HUES6 (cell line): Measurements from ENCODE around the gene GRAMD2B.
"Not testable (repeated sequence)": the region's sequence is repeated elsewhere in the genome, so short reads cannot be mapped to it uniquely, and the experiment has no call there.

Experiments
- H3K27ac ChIP-seq: 2 replicates; pipeline ENCODE4 v1.7.0; 2013; ENCODE audit warnings: low read depth, mild to moderate bottlenecking, low read length, inconsistent platforms
- H3K27me3 ChIP-seq: 2 replicates; pipeline ENCODE4 v1.6.1; 2013; ENCODE audit warnings: low read length; ENCODE audit not compliant: control insufficient read depth, insufficient read depth
- H3K36me3 ChIP-seq: 2 replicates; pipeline ENCODE4 v1.6.1; 2013; ENCODE audit warnings: low read length; ENCODE audit not compliant: control insufficient read depth, insufficient read depth
- H3K4me1 ChIP-seq: 2 replicates; pipeline ENCODE4 v1.6.1; 2013; ENCODE audit warnings: low read length; ENCODE audit not compliant: control insufficient read depth, insufficient read depth
- H3K4me3 ChIP-seq: 2 replicates; pipeline ENCODE4 v1.5.1; 2013; ENCODE audit warnings: low read depth, low read length
- H3K9ac ChIP-seq: one replicate; pipeline ENCODE4 v1.6.1; 2013; ENCODE audit warnings: mild to moderate bottlenecking, low read length
- H3K9me3 ChIP-seq: 2 replicates; pipeline ENCODE4 v1.6.1; 2013; ENCODE audit warnings: low read depth, low read length; ENCODE audit not compliant: control insufficient read depth, insufficient read depth

Gene GRAMD2B

GRCh38 chr5:126512451-126512850 is 89.2 kb downstream of the GRAMD2B start:
- Histone ChIP-seq H3K9ac (no peak overlapping the region), H3K9me3 (no peaks in the 10 kb centered on the region), H3K36me3 (no peaks in the 10 kb centered on the region), H3K27ac (no peak overlapping the region), H3K4me3 (no peak overlapping the region), H3K4me1 (no peaks in the 10 kb centered on the region), H3K27me3 (no peaks in the 10 kb centered on the region)

GRCh38 chr5:126513302-126513701 is 90.1 kb downstream of the GRAMD2B start:
- Histone ChIP-seq H3K9me3 (no peaks in the 10 kb centered on the region), H3K36me3 (no peaks in the 10 kb centered on the region), H3K9ac (no peak overlapping the region), H3K27me3 (no peaks in the 10 kb centered on the region), H3K4me3 (no peak overlapping the region), H3K4me1 (no peaks in the 10 kb centered on the region), H3K27ac (no peak overlapping the region)

- Histone ChIP-seq H3K27ac (no peak overlapping the region), H3K27me3 (no peaks in the 10 kb centered on the region), H3K9me3 (no peaks in the 10 kb centered on the region), H3K9ac (no peak overlapping the region), H3K4me3 (no peak overlapping the region), H3K4me1 (no peaks in the 10 kb centered on the region), H3K36me3 (no peaks in the 10 kb centered on the region)
These were observed 90.5 kb downstream of the GRAMD2B start for GRCh38 chr5:126513703-126514102.

- Histone ChIP-seq H3K4me3 (no peak overlapping the region), H3K36me3 (no peaks in the 10 kb centered on the region), H3K9me3 (no peaks in the 10 kb centered on the region), H3K27ac (no peak overlapping the region), H3K9ac (no peak overlapping the region), H3K4me1 (no peaks in the 10 kb centered on the region), H3K27me3 (no peaks in the 10 kb centered on the region)
These were observed 90.9 kb downstream of the GRAMD2B start for GRCh38 chr5:126514131-126514557.

- H3K36me3 ChIP-seq = no peaks in the 10 kb centered on the region
- no peaks in the 10 kb centered on the region for H3K9me3 ChIP-seq
- no peaks in the 10 kb centered on the region; the same call in 1 of the 2 replicates for H3K4me1 ChIP-seq
- H3K27me3 ChIP-seq = no peaks in the 10 kb centered on the region
- no peak overlapping the region for H3K4me3 ChIP-seq
- H3K9ac ChIP-seq = no peak overlapping the region
- no peak overlapping the region for H3K27ac ChIP-seq
These were observed 91.4 kb downstream of the GRAMD2B start for GRCh38 chr5:126514558-126515141.

GRCh38 chr5:126515337-126515736 is 92.1 kb downstream of the GRAMD2B start:
- no peak overlapping the region for H3K9ac ChIP-seq
- H3K36me3 ChIP-seq = no peaks in the 10 kb centered on the region
- H3K27ac ChIP-seq = no peak overlapping the region
- H3K27me3 ChIP-seq = no peaks in the 10 kb centered on the region
- peaks cover 7% of the 10 kb centered on the region for H3K4me1 ChIP-seq
- no peaks in the 10 kb centered on the region for H3K9me3 ChIP-seq
- no peak overlapping the region for H3K4me3 ChIP-seq

GRCh38 chr5:126516133-126516532 is 92.9 kb downstream of the GRAMD2B start:
- no peak overlapping the region for H3K9ac ChIP-seq
- H3K27me3 ChIP-seq = no peaks in the 10 kb centered on the region
- H3K9me3 ChIP-seq = no peaks in the 10 kb centered on the region
- H3K4me1 ChIP-seq = peaks cover 7% of the 10 kb centered on the region
- no peaks in the 10 kb centered on the region for H3K36me3 ChIP-seq
- no peak overlapping the region for H3K27ac ChIP-seq
- no peak overlapping the region for H3K4me3 ChIP-seq

- Histone ChIP-seq H3K36me3 (no peaks in the 10 kb centered on the region), H3K4me1 (peaks cover 7% of the 10 kb centered on the region), H3K27ac (no peak overlapping the region), H3K9ac (no peak overlapping the region), H3K9me3 (no peaks in the 10 kb centered on the region), H3K4me3 (no peak overlapping the region), H3K27me3 (no peaks in the 10 kb centered on the region)
These were observed 93.6 kb downstream of the GRAMD2B start for GRCh38 chr5:126516852-126517251.

- H3K27ac ChIP-seq, H3K4me1 ChIP-seq, H3K4me3 ChIP-seq, H3K27me3 ChIP-seq, H3K9ac ChIP-seq, H3K9me3 ChIP-seq, H3K36me3 ChIP-seq: not testable (repeated sequence)
These were observed 96.0 kb downstream of the GRAMD2B start for GRCh38 chr5:126519223-126519622.

GRCh38 chr5:126519637-126520592 is 96.7 kb downstream of the GRAMD2B start:
- no peaks in the 10 kb centered on the region for H3K9me3 ChIP-seq
- no peak overlapping the region for H3K9ac ChIP-seq
- no peaks in the 10 kb centered on the region for H3K36me3 ChIP-seq
- H3K27ac ChIP-seq = no peak overlapping the region
- H3K27me3 ChIP-seq = no peaks in the 10 kb centered on the region
- no peak overlapping the region for H3K4me3 ChIP-seq
- peaks cover 7% of the 10 kb centered on the region for H3K4me1 ChIP-seq

GRCh38 chr5:126520593-126520953 is 97.4 kb downstream of the GRAMD2B start:
- no peaks in the 10 kb centered on the region for H3K27me3 ChIP-seq
- H3K9me3 ChIP-seq = no peaks in the 10 kb centered on the region
- H3K27ac ChIP-seq = no peak overlapping the region
- no peak overlapping the region for H3K4me3 ChIP-seq
- H3K4me1 ChIP-seq = peaks cover 7% of the 10 kb centered on the region
- H3K36me3 ChIP-seq = no peaks in the 10 kb centered on the region
- no peak overlapping the region for H3K9ac ChIP-seq
